ENCODE data around the gene PIK3R2.

- TF ChIP-seq SOX5 (CRISPR knock-in tag; IDR thresholded peaks at IDR 0.05; ENCODE audit: borderline replicate concordance) (no peak), NFRKB (IDR thresholded peaks at IDR 0.05) (no peak), MXD1 (CRISPR knock-in tag; IDR thresholded peaks at IDR 0.05) (no peak), ZSCAN22 (CRISPR knock-in tag; IDR thresholded peaks at IDR 0.05) (no peak), CHCHD3 (CRISPR knock-in tag; IDR thresholded peaks at IDR 0.05) (no peak), CEBPB (IDR thresholded peaks at IDR 0.05; ENCODE audit: borderline replicate concordance, low read depth, low read length) (no peak), DNMT3B (CRISPR knock-in tag; conservative IDR thresholded peaks at IDR 0.05) (no peak), ZNF589 (CRISPR knock-in tag; conservative IDR thresholded peaks at IDR 0.05) (no peak), ZNF318 (CRISPR knock-in tag; IDR thresholded peaks at IDR 0.05) (no peak), CBFB (CRISPR knock-in tag; IDR thresholded peaks at IDR 0.05) (no peak), ZKSCAN8 (CRISPR knock-in tag; IDR thresholded peaks at IDR 0.05; ENCODE audit: borderline replicate concordance) (no peak), ZBTB10 (CRISPR knock-in tag; IDR thresholded peaks at IDR 0.05; ENCODE audit: borderline replicate concordance) (no peak), ARNT2 (CRISPR knock-in tag; IDR thresholded peaks at IDR 0.05; ENCODE audit: low read depth) (no peak), POLR2AphosphoS5 (IDR thresholded peaks at IDR 0.05; ENCODE audit: low read depth, low read length) (no peak)
These were observed 8.7 kb downstream of the PIK3R2 start for GRCh38 chr19:18161636-18162002.
